ENCODE data around the gene TMEM54.

DNA sequence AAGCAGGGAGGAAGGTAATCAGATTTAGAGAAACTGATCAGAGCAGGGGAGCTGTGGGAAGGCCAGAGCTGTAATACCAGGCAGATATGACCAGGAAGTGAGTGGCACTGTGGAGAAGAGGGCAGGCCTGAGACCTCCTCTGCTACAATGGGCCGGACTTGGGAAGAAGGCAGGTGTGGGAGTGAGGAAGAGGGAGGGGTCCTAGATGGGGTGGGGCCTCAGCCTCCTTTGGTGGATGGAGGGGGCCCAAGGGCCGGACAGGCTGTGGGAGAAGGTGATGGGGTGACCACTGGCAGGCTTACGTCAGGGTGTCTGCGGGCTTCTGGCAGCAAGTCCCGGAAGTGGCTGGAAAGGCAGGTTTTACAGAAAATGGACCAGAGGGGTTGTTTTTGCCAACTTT, 19.9 kb downstream of the TMEM54 start:
- no peak for TF ChIP-seq EZH2 (IDR thresholded peaks at IDR 0.05)
- TF ChIP-seq, protein P1, sequence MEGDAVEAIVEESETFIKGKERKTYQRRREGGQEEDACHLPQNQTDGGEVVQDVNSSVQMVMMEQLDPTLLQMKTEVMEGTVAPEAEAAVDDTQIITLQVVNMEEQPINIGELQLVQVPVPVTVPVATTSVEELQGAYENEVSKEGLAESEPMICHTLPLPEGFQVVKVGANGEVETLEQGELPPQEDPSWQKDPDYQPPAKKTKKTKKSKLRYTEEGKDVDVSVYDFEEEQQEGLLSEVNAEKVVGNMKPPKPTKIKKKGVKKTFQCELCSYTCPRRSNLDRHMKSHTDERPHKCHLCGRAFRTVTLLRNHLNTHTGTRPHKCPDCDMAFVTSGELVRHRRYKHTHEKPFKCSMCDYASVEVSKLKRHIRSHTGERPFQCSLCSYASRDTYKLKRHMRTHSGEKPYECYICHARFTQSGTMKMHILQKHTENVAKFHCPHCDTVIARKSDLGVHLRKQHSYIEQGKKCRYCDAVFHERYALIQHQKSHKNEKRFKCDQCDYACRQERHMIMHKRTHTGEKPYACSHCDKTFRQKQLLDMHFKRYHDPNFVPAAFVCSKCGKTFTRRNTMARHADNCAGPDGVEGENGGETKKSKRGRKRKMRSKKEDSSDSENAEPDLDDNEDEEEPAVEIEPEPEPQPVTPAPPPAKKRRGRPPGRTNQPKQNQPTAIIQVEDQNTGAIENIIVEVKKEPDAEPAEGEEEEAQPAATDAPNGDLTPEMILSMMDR (IDR thresholded peaks at IDR 0.05) = no peak
